Brain microvascular endothelial cell (primary cell): Measurements from ENCODE around the gene TMCO6.

Experiments used
- DNase-seq: peaks from one replicate; pipeline ENCODE4 v3.0.0-alpha.2; 2020
- H3K27ac ChIP-seq: fragments of 250-450 bp; sonication (Bioruptor Pico); 2 replicates; pipeline ENCODE4 v1.5.1; 2020; ENCODE audit warnings: mild to moderate bottlenecking, moderate library complexity
- H3K27me3 ChIP-seq: fragments of 250-450 bp; sonication (Bioruptor Pico); replicated peaks from 2 replicates; pipeline ENCODE4 v1.5.1; 2020; ENCODE audit warnings: mild to moderate bottlenecking
- H3K36me3 ChIP-seq: fragments of 250-450 bp; sonication (Bioruptor Pico); replicated peaks from 2 replicates; pipeline ENCODE4 v1.5.1; 2020; ENCODE audit warnings: mild to moderate bottlenecking
- H3K4me3 ChIP-seq: 2 replicates; pipeline ENCODE4 v1.5.1; 2011; ENCODE audit warnings: low read depth, mild to moderate bottlenecking, control low read depth, low read length, moderate library complexity
- in situ Hi-C: cut with HindIII; loops from 2 replicates; pipeline ENCODE4 v1.10.0; 2017; ENCODE audit warnings: low sequenced_read_pairs, low pct_ligation_motif_present
- TF ChIP-seq, protein P1 (sequence below): IDR thresholded peaks from 2 replicates; pipeline ENCODE4 v1.5.1; 2011; ENCODE audit warnings: low read depth, mild to moderate bottlenecking, moderate library complexity, low read length, control low read depth, inconsistent platforms; ENCODE audit errors: missing control alignments

TMCO6 gene

DNA sequence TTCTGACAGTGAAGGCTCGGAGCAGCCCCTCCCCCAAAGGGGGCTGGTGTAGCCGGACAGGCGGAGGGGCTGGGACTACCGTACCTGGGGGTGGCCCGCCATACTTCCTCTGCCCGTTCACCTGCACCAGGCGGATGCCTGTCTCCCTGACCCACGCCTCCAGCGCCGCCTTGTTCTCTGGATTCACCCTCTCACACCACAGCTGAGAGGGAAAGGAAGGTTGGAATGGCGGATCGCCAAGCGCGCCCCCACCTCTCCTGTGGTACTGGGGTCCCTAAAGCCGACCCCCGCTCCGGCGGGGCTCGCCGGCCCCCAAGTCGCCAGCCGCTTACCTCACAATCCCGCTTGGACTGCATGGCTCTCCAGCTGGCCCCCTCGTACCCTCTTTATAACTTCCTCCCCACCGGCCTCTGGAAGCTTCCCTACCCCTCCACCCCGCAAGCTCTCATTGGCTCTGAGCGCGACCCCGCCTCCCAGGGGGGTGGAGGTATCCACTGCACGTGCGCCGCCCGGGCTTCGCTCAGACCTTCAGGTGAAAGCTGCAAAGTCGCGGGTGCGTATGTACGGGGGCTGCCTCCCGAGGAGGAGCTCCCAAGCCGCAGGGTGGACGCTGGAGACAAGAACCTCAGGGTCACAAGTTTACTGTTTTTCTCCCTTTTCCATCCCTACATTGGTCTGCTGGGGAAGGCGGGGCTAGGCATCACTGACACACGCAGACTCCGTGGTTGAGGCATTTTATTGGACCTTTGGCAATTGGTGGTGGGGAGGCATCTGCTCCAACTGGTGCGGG lies 34.1 kb downstream of the TMCO6 start, which contains the start of gene DND1:
Gene DND1 (minus strand): TSS at position 390 of the 790 bp plus-strand sequence. CDS start 34 bp downstream, at position 356.
- no peak for DNase-seq
- H3K4me3 ChIP-seq = no peak within 1 kb of the TSS
- in situ Hi-C loops = no loop called here
- TF ChIP-seq, protein P1, sequence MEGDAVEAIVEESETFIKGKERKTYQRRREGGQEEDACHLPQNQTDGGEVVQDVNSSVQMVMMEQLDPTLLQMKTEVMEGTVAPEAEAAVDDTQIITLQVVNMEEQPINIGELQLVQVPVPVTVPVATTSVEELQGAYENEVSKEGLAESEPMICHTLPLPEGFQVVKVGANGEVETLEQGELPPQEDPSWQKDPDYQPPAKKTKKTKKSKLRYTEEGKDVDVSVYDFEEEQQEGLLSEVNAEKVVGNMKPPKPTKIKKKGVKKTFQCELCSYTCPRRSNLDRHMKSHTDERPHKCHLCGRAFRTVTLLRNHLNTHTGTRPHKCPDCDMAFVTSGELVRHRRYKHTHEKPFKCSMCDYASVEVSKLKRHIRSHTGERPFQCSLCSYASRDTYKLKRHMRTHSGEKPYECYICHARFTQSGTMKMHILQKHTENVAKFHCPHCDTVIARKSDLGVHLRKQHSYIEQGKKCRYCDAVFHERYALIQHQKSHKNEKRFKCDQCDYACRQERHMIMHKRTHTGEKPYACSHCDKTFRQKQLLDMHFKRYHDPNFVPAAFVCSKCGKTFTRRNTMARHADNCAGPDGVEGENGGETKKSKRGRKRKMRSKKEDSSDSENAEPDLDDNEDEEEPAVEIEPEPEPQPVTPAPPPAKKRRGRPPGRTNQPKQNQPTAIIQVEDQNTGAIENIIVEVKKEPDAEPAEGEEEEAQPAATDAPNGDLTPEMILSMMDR = no peak
- H3K27me3 ChIP-seq = no peaks in the 10 kb centered on the region
- no peak within 1 kb of the TSS for H3K27ac ChIP-seq
- peaks cover 68% of the 10 kb centered on the region for H3K36me3 ChIP-seq

DNA sequence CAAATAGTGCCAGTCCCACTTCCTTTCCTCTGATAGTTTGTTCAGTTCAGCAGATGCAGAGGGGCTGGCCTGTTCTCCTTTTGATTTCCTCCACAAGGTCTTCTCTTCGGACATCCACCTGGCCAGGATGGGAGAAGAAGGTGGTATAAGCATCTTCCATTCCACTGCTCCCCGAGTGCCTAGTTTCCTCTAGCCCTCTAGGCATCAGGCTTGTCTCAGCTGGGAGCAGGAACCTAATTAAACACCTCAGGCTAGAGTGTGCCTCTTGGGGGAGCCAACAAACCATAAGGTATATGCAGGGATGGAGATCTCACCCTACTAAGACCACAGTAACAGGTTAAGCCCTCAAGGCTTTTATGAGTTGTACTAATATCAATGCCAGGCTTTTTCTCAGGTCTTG lies 35.0 kb downstream of the TMCO6 start:
- in situ Hi-C loops = no loop called here
- no peak for DNase-seq
- TF ChIP-seq, protein P1 = no peak
- Histone ChIP-seq H3K36me3 (peaks cover 67% of the 10 kb centered on the region), H3K27me3 (no peaks in the 10 kb centered on the region), H3K4me3 (no peak overlapping the region), H3K27ac (no peak overlapping the region)

DNA sequence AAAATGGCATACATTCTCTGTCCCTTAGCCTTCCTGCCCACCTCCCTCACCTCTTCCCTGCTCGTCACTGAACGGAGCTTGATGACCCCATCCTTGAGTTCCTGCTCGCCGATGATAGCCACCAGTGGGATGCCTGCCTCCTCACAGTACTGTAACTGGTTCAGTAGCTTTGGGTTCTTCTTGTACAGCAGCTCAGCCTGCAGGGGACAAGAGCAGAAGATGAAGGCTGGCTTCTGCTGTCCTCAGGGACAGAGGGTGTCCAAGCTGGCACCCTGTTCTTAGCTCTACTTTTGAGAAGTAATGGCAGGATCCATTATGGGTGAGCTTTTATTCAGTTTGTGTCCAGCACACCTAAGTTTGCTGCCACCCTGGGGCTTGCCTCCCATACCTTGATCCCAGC lies 35.4 kb downstream of the TMCO6 start:
- peaks cover 67% of the 10 kb centered on the region for H3K36me3 ChIP-seq
- in situ Hi-C loops = no loop called here
- TF ChIP-seq, protein P1 = no peak
- no peaks in the 10 kb centered on the region for H3K27me3 ChIP-seq
- no peak overlapping the region for H3K27ac ChIP-seq
- DNase-seq = no peak
- H3K4me3 ChIP-seq = no peak overlapping the region

DNA sequence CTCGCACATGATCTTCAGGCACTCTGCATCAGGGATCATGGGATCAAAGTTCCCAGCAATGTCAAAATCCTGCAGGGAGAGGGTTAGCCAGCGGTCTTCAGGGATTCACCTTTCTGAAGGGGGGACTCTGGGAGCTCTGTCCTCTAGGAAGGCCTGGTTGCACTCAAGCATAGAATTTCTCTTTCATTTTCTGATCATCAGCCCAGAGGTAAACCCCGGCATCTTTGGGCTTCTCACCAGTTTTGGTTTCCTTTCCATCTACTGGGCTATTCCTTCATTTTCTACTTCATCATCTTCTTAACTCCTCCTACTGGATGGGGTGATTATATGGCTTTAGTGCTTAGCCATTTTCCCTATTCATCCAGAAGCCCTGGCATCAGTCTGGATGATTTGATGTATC lies 38.7 kb downstream of the TMCO6 start:
- Histone ChIP-seq H3K27ac (no peak overlapping the region), H3K4me3 (no peak overlapping the region), H3K27me3 (no peaks in the 10 kb centered on the region), H3K36me3 (peaks cover 75% of the 10 kb centered on the region)
- DNase-seq = no peak
- TF ChIP-seq, protein P1 = no peak
- in situ Hi-C loops = no loop called here

DNA sequence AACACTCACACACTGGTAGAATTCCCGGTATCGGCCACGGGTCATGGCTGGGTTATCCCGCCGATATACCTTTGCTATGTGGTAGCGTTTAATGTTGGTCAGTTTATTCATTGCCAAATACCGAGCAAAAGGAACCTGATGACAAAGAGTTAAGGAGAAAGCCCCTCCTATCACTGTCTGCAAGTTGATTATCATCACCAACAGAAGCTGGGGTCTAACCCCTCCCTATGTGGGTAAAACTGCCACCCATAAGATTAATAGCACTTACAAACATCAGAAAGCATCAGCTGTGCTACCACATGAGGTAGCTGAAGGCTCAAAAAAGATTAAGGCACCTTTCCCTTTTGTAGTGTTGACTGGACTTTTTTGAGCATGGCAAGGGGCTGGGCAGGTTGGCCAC lies 39.7 kb downstream of the TMCO6 start:
- Histone ChIP-seq H3K36me3 (peaks cover 77% of the 10 kb centered on the region), H3K27ac (no peak overlapping the region), H3K4me3 (no peak overlapping the region), H3K27me3 (no peaks in the 10 kb centered on the region)
- in situ Hi-C loops = no loop called here
- no peak for DNase-seq
- TF ChIP-seq, protein P1 = no peak
